GM19328 (cell line): ENCODE data around the gene C4orf54.

Experiments
- ATAC-seq: cut with Tn5 transposase; IDR thresholded peaks from one replicate; pipeline ENCODE4 v1.9.1; 2021; ENCODE audit warnings: mild to moderate bottlenecking, moderate library complexity; ENCODE audit not compliant: unreplicated experiment

C4orf54 gene

GRCh38 chr4:99625369-99625768, 32.3 kb downstream of the C4orf54 start:
- no peak for ATAC-seq

- ATAC-seq = no peak
Observed at GRCh38 chr4:99624141-99624719, 33.4 kb downstream of the C4orf54 start.

- no peak for ATAC-seq
Observed at GRCh38 chr4:99622341-99622740, 35.3 kb downstream of the C4orf54 start.

GRCh38 chr4:99617374-99617773, 40.3 kb downstream of the C4orf54 start:
- ATAC-seq = no peak

- ATAC-seq = no peak
Observed at GRCh38 chr4:99615170-99615820, 42.3 kb downstream of the C4orf54 start.

- no peak for ATAC-seq
Observed at GRCh38 chr4:99614491-99614890, 43.1 kb downstream of the C4orf54 start.

GRCh38 chr4:99612704-99613103, 44.9 kb downstream of the C4orf54 start:
- no peak for ATAC-seq

- no peak for ATAC-seq
Observed at GRCh38 chr4:99612281-99612680, 45.3 kb downstream of the C4orf54 start.

- ATAC-seq = no peak
Observed at GRCh38 chr4:99610605-99611175, 46.9 kb downstream of the C4orf54 start.

- ATAC-seq = no peak
Observed at GRCh38 chr4:99608417-99608816, 49.2 kb downstream of the C4orf54 start.
